Keratinocyte (primary cell): ENCODE data around the gene DISC1. TPM values are rescaled to one million over a fixed set of nuclear protein-coding genes. Genes with fewer than 3 reads are reported as not detected.

Experiments
- DNase-seq: peaks from one replicate; pipeline ENCODE4 v3.0.0-alpha.2; 2011; ENCODE audit warnings: low read depth, missing footprints, low spot score
- FAIRE-seq: peaks from 2 replicates; lab custom pipeline; 2011; peaks lifted over from hg19 to GRCh38; lab: Jason Lieb, UNC
- H2AFZ ChIP-seq: 2 replicates; pipeline ENCODE4 v1.6.0; 2012; ENCODE audit warnings: low read length, control low read depth, inconsistent platforms; ENCODE audit not compliant: control insufficient read depth
- H3K27ac ChIP-seq: 2 replicates; pipeline ENCODE4 v1.5.1; 2011; ENCODE audit warnings: low read length; ENCODE audit not compliant: control insufficient read depth, insufficient read depth
- H3K27me3 ChIP-seq: 3 replicates; pipeline ENCODE4 v1.6.0; 2011; ENCODE audit warnings: low read length; ENCODE audit not compliant: control insufficient read depth, insufficient read depth; ENCODE audit errors: extremely low read depth
- H3K36me3 ChIP-seq, 2 experiments: 2 replicates in 1 of 2; 3 replicates in 1 of 2; pipeline ENCODE4 v1.5.1; 2011; ENCODE audit warnings: low read length in 2 of 2, mild to moderate bottlenecking in 1 of 2; ENCODE audit not compliant: control insufficient read depth in 2 of 2, insufficient read depth in 2 of 2; ENCODE audit errors: extremely low read depth in 1 of 2
- H3K4me1 ChIP-seq: 3 replicates; pipeline ENCODE4 v1.5.1; 2011; ENCODE audit warnings: low read length; ENCODE audit not compliant: control insufficient read depth, insufficient read depth; ENCODE audit errors: extremely low read depth
- H3K4me2 ChIP-seq: 3 replicates; pipeline ENCODE4 v1.6.0; 2011; ENCODE audit warnings: low read depth, low read length; ENCODE audit not compliant: control insufficient read depth, insufficient read depth; ENCODE audit errors: extremely low read depth
- H3K4me3 ChIP-seq, 3 experiments: fragments of 200-600 bp in 1 of 3; sonication (generic) in 1 of 3; 2 replicates in 2 of 3; 3 replicates in 1 of 3; pipeline ENCODE4 v1.5.1; 2011 to 2016; ENCODE audit warnings: low read length in 3 of 3, mild to moderate bottlenecking in 3 of 3, control low read depth in 2 of 3, inconsistent platforms in 1 of 3, low read depth in 1 of 3, mixed read lengths in 1 of 3, mixed run types in 1 of 3, moderate library complexity in 1 of 3; ENCODE audit not compliant: control insufficient read depth in 2 of 3, insufficient read depth in 2 of 3; ENCODE audit errors: extremely low read depth in 1 of 3
- H3K79me2 ChIP-seq: 2 replicates; pipeline ENCODE4 v1.6.0; 2012; ENCODE audit warnings: low read length; ENCODE audit not compliant: control insufficient read depth, insufficient read depth
- H3K9ac ChIP-seq: 3 replicates; pipeline ENCODE4 v1.6.0; 2011; ENCODE audit warnings: low read length; ENCODE audit not compliant: control insufficient read depth, insufficient read depth; ENCODE audit errors: extremely low read depth
- H3K9me1 ChIP-seq: 3 replicates; pipeline ENCODE4 v1.6.0; 2011; ENCODE audit warnings: low read length; ENCODE audit not compliant: control insufficient read depth, insufficient read depth; ENCODE audit errors: extremely low read depth
- H3K9me3 ChIP-seq: 2 replicates; pipeline ENCODE4 v1.5.1; 2012; ENCODE audit warnings: low read depth, low read length; ENCODE audit not compliant: control insufficient read depth
- H4K20me1 ChIP-seq: 3 replicates; pipeline ENCODE4 v1.6.0; 2011; ENCODE audit warnings: low read length; ENCODE audit not compliant: control insufficient read depth, insufficient read depth; ENCODE audit errors: extremely low read depth
- CTCF ChIP-seq, 3 experiments: IDR thresholded peaks in 1 of 3; conservative IDR thresholded peaks in 1 of 3; optimal IDR thresholded peaks in 1 of 3; 2 replicates in 2 of 3; 3 replicates in 1 of 3; pipeline versions ENCODE3 to v1.5.1; 2011; ENCODE audit warnings: low read length in 3 of 3, mild to moderate bottlenecking in 3 of 3, moderate library complexity in 2 of 3, control low read depth in 1 of 3, inconsistent platforms in 1 of 3; ENCODE audit not compliant: insufficient read depth in 2 of 3; ENCODE audit errors: extremely low read depth in 1 of 3
- EZH2 ChIP-seq: IDR thresholded peaks from one replicate; pipeline ENCODE4 v1.6.1; 2012; ENCODE audit warnings: inconsistent platforms, mild to moderate bottlenecking, low read length, moderate library complexity
- dilution Hi-C: fragments of 300-500 bp; cut with MboI; formaldehyde crosslinking; loops from one replicate; pipeline ENCODE4 v1.7.0; 2020; ENCODE audit warnings: low sequenced_read_pairs; ENCODE audit not compliant: extremely low pct_ligation_motif_present
- polyA plus RNA-seq, 5 experiments: library from polyadenylated mRNA; depleted of rRNA in 3 of 5; stranded (reverse) in 3 of 5; stranded (forward) in 1 of 5; unstranded in 1 of 5; fragments of >200 nt; gene quantifications; 1 replicate in 1 of 5; 2 replicates in 3 of 5; 3 replicates in 1 of 5; pipeline versions ENCODE4 v1.2.1 to v1.2.3, GENCODE V29; 2011 to 2012; ENCODE audit warnings: missing spikeins in 2 of 5, low read depth in 1 of 5, low replicate concordance in 1 of 5

DISC1 gene
- polyA plus RNA-seq, 1 donor (not counting 4 experiments of a cell fraction or from before 2014, with no cell fraction given) = 0.47 TPM

- Histone ChIP-seq H3K79me2 (no peaks in the 10 kb centered on the region), H3K4me2 (no peak overlapping the region), H3K27me3 (no peaks in the 10 kb centered on the region), H4K20me1 (no peaks in the 10 kb centered on the region), H3K4me3 (no peak overlapping the region), H2AFZ (no peak overlapping the region), H3K9ac (no peak overlapping the region), H3K9me1 (no peaks in the 10 kb centered on the region), H3K9me3 (no peaks in the 10 kb centered on the region), H3K4me1 (no peaks in the 10 kb centered on the region), H3K36me3 (no peaks in the 10 kb centered on the region), H3K27ac (no peak overlapping the region)
- dilution Hi-C loops = no loop called here
- FAIRE-seq = no peak
- TF ChIP-seq CTCF (optimal IDR thresholded peaks at IDR 0.05 in 1 of 3, IDR thresholded peaks at IDR 0.05 in 1 of 3, conservative IDR thresholded peaks at IDR 0.05 in 1 of 3; ENCODE audit: extremely low read depth in 1 of 3, insufficient read depth in 2 of 3, low read length in 3 of 3) = no peak
- TF ChIP-seq EZH2 = no peak
- no peak for DNase-seq
Observed at GRCh38 chr1:231973830-231974229, 347.2 kb downstream of the DISC1 start.

GRCh38 chr1:231976231-231976630 lies 349.6 kb downstream of the DISC1 start:
- dilution Hi-C loops = no loop called here
- FAIRE-seq = no peak

More at GRCh38 chr1:231976231-231976630, 349.6 kb downstream of the DISC1 start:
- H3K4me2 ChIP-seq = no peak overlapping the region
- no peaks in the 10 kb centered on the region for H3K79me2 ChIP-seq
- H3K9me3 ChIP-seq = no peaks in the 10 kb centered on the region
- no peak overlapping the region for H3K27ac ChIP-seq
- H3K36me3 ChIP-seq = no peaks in the 10 kb centered on the region
- no peaks in the 10 kb centered on the region for H3K27me3 ChIP-seq
- H3K9me1 ChIP-seq = no peaks in the 10 kb centered on the region
- H4K20me1 ChIP-seq = no peaks in the 10 kb centered on the region
- H3K9ac ChIP-seq = no peak overlapping the region
- no peak overlapping the region for H2AFZ ChIP-seq
- no peak for TF ChIP-seq EZH2
- TF ChIP-seq CTCF (optimal IDR thresholded peaks at IDR 0.05 in 1 of 3, IDR thresholded peaks at IDR 0.05 in 1 of 3, conservative IDR thresholded peaks at IDR 0.05 in 1 of 3; ENCODE audit: extremely low read depth in 1 of 3, insufficient read depth in 2 of 3, low read length in 3 of 3) = no peak
- no peak overlapping the region for H3K4me3 ChIP-seq
- no peaks in the 10 kb centered on the region for H3K4me1 ChIP-seq
- DNase-seq = no peak
